Measurements from ENCODE around the gene GCNA.

The GCNA gene

DNA sequence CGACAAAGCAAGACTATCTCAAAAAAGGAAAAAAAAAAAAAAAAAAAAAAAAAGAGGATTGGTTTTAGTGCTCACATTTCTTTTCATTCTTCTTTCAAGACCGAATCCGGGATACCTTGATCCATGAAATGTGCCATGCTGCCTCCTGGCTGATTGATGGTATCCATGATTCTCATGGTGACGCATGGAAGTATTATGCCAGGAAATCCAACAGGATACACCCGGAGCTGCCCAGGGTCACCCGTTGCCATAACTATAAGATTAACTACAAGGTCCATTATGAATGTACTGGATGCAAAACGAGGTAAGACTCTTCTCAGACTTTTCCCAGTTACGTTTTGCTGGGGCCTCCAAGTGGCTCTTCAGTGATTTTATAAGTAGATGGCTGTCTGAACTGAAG is 34.0 kb downstream of the GCNA start:
- DNase-seq: no peak

DNA sequence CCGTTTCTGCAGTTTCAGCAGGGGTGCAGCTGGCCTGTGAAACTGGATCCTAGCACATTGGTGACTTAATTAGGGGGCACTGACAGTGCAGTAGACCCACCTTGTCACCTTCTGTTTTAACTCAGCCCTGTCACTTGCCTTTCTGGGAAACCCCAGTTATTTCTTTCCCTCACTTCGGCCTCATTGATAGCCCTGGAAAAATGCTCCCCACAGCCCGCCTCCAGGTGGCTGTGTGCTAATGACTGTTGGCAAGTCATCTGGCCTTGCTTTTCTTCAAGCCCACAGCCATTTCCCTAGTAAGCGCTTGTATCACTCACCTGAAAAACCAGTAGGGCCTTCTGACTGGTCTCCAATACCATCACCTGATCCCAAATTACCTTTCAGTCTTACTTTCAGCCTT is 36.8 kb downstream of the GCNA start:
- DNase-seq: no peak

DNA sequence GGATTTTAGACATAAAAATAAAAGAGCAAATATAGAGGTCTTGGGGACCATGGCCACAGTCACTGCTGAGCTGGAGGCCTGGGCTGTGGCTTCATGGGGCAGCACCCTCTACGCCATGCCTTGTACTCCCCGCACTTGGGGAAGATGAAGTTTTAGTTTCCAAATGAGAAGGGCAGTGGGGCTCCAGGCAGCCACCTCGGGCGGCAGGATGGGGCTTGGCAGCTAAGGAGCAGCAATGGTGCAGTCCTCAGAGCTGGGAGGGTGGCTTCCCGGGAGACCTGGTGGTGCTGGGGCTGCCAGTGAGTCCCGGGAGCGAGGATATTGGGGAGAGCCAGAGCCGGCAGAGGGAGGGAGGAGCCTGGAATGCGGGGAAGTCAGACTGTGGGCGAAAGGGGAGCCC is 37.7 kb downstream of the GCNA start:
- DNase-seq: no peak

DNA sequence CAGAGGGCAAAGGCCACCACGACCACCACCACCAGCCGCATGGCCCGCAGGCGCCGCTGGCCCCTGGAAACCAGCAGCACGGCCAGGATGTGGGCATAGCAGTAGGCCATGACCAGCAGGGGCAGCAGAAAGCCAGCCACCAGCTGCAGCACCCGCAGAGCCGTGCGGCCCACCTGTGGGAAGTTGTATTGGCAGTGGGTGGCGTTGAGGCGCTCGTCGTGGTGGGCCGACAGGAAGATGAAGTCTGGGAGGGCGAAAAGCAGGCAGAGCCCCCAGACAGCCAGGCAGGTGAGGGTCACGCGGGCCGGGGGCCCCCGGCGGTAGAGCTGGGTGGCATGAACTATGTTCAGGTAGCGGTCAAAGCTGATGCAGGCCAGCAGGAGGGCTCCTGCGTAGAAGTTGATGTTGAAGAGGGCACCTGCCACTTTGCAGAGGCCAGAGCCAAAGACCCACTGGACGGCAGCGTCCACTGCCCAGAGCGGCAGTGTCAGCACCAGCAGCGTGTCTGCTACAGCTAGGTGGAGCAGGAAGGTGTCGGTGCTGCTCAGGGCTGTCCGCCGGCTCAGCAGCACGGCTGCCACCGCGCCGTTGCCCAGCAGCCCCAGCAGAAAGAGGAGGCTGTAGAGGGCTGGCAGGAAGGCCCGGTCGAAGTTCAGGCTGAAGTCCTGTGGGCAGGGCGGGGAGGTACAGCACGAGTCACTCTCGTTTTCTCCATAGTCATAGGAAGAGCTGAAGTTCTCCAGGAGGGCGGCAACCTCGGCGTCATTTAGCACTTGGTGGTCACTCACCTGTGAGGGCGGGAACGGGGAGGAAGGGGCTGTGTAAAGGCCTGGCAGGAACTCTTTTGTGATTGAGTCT is 38.7 kb downstream of the GCNA start:
- no peak for DNase-seq

DNA sequence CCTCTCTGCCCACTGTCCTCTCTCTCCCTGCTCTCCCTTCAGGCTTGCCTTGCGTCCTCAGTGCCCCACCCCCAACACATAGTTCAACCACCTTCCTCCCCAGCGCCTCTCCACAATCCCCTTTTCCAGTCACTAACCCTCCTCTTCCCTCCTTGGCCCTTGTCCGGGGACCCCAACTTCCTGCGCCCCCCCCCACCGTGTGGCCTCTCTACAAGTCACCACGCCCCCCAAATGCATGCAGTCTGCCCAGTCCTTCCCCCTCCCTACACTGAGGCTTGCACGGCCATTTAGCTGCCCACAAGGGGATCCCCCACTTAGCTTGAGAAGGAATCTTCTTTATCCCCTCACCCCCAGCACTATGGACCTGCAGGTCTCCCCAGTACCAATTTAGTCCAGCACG is 39.5 kb downstream of the GCNA start:
- no peak for DNase-seq

DNA sequence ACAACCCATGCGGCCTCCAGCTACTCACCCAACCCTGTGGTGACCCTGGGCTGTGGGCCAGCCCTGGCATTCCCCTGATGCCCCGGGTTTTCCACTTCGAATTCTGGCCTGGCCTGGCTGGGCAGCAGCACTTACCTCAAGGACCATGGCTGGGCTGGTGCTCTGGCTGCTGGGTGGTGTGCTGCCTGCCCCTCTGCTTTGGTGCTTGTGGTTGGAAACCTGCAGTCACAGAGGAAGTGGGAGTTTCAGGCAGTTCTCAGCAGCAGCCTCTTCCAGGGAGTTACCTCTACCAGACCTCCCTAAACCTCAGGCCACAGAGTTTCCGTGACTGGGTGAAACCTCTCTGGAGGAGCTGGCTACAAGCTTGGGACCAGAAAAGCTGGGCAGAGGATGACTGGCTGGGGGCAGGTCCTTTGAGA is 40.1 kb downstream of the GCNA start, which contains the start of gene CXCR3:
Gene CXCR3 (minus strand): TSS at position 209 of the 419 bp plus-strand sequence. CDS start 62 bp downstream, at position 147.
- DNase-seq: no peak

DNA sequence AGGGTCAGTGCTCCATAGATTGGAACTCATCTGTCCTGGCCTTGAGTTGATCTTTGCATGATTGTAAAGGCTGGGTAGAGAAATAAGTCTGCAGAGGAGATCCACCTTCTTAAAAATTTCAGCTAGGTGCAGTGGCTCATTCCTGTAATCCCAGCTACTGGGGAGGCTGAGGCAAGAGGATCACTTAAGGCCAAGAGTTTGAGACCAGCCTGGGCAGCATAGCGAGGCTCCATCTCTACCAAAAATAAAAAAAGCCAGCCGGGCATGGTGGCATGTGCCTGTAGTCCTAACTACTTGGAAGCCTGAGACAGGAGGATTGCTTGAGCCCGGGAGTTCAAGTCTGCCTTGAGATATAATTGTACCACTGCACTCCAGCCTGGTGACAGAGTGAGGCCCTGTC is 40.5 kb downstream of the GCNA start:
- no peak for DNase-seq

DNA sequence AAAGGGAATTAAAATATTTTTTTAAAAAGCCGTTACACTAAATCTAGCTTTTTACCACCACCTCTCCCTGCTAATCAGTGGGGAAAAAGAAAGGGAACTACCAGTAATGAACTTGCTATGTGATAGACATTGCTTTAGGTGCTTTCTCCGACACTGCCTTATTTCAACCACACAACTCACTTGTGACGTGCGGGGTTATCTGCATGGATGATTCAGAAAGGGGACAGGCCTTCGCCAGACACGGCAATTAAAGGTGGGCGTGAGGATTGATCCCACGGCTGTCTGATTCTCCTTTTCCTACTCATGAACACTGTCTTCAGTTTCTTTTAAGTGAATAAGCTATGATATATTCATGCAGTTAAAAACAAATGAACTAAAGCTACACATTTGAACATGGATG is 41.0 kb downstream of the GCNA start:
- DNase-seq: peak in 13 of 56 donors; percentile 0 to 39 (median 14)

DNA sequence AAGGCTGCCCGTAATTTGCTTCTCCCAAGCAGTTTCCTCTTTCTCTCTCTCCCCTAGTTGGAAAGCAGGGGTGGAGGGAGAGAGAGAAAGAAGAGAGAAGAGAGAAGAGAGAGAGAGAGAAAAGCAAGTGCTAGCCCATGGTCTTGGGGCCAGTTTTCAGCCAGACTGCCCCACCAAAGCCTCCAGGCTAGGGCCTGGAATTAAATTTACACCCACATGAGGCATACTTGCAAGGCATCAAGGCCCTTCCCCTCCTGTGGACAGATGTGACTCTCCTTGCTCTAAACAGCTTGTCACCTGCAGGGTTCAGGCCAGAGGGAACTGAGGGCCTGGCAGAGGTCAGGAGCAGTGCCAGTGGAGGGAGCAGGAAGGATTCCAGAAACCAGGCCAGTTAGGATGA is 41.7 kb downstream of the GCNA start:
- no peak for DNase-seq

DNA sequence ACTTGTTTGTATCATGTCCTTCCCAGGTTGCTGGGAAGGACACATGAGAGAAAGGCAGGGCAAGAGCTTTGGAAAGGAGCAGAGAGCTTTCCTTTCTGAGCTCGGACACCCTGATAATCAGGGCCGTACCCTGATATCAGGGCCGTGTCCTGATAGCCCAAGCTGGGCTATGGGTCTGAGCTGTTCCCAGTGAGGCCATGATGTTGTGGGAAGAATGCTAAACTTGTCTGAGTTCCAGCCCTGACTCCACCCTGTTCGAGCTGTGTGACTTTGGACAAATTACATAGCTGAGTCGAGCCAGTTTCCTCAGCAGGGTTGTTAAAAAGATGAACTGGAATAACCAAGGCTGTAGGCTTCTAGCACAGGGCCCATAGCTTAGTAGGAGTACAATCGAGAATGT is 43.4 kb downstream of the GCNA start:
- no peak for DNase-seq

DNA sequence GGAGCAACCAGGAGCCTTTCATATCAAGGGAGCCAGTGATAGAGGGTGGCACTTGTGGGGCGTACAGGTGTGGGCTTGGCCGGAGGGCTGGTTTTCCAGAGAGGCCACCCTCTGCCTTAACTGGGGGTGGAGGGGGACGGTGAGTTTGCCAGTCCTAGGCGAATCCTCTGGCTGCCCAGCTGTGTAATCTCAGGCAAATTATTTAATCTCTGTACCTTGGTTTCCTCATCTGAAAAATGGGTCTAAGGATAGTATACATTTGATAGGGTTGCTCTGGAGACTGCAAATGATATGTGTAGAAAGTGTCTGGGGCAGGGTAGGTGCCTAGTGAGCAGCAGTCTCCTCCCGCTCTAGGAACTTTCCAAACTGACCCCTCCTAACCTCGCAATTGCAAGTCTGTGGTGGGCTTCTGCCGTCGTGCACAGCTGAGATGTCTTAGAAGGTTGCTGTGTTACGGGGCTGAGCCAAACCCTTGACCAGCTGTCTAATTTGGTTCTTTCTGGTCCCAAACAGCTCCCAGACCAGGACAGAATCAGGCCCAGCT is 43.9 kb downstream of the GCNA start:
- DNase-seq: no peak

DNA sequence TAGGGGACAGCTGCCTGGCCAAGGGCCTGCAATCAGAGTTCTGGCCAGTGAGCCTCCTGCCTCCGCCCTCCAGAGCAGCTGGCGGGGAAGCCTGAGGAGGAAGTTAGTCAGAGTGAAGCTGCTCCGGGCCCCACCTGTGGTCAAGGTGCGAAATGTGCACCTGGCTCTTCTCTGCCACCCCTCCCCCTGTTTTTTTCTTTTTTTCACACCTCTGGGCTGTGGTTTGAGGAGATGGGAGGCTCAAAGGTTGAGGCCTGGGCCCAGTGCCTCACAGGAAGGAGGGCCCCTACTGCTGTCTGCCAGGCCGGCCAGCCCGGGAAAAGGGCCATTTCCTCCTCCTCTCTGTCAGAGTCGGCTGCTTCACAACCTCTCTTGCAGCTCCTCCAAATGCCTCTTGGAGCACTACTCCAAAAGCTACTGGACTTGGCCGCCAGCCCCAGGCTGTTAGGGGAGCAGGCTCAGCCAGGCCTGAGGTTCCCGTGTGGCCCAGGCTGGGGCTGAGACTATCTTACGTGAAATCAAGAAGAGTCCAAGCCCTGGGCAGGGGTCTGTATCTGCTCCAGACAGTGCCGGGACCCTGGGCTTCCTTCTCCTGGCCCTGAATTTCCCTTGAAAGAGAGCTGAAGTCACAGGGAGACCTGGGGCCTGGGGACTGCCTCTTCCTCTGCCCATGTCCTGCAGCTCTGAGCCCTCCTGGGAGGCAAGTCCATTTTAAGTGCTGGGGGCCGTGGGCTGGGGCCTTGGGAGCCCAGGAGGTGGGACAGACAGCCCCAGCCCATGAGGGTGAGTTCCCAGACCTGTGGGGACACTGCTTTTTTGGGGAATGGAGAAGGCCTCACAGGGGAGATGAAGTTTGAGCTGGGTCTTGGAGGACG is 44.6 kb downstream of the GCNA start:
- peak in 41 of 56 donors; percentile 1 to 68 (median 19) for DNase-seq

DNA sequence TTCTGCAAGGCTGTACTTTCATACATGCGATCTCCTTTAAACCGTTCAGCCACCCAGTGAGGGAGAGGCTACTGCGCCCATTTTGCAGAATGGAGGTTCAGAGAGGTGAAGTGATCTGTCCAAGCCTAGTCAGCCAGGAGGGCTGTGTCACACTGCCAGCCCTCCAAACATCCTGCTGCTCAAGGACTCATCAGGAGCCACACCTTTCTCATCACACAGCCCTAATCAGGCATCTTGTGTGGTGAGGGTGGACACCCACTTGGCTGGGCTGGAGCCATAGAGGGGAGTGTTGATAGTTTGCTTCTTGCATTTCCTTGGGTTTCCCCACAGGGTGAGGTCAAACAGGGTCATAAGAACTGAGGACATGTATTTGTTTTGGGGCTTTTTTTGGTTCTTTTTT is 45.5 kb downstream of the GCNA start:
- DNase-seq: no peak

DNA sequence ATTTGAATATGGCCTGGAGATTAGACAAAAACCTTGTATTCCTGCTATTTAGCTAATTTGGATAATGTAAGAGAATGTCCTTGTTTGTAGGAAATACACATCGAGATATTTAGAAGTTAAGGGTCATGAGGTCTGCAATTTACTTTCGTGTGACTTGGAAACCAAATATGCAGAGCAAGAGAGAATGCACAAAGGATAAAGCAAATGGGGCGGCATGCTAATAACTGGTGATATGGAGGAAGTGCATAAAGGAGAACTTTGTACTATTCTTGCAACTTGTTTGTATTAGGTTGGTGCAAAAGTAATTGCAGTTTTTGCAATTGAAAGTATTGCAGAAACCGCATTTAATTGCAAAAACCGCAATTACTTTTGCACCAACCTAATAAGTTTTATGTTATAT is 47.2 kb downstream of the GCNA start:
- DNase-seq: no peak

DNA sequence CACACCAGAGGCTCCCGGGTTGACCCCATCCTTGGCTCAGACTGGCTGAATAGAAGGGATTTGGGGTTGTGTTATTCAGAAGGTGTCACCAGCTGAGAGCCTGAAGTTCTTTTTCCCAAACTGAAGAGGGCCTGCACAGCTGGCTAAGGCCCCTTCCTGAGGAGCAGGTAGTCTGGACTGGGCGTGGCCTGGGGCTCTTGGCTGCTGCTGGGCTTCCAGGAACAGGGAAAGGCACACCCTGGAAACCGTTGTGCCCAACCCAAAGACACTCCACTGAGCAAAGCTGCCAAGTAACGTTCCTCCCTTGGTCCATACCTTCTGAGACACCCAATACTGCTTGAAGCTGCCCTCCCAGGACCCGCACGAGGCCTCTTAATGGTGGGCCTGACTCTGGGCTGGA is 48.3 kb downstream of the GCNA start:
- no peak for DNase-seq

DNA sequence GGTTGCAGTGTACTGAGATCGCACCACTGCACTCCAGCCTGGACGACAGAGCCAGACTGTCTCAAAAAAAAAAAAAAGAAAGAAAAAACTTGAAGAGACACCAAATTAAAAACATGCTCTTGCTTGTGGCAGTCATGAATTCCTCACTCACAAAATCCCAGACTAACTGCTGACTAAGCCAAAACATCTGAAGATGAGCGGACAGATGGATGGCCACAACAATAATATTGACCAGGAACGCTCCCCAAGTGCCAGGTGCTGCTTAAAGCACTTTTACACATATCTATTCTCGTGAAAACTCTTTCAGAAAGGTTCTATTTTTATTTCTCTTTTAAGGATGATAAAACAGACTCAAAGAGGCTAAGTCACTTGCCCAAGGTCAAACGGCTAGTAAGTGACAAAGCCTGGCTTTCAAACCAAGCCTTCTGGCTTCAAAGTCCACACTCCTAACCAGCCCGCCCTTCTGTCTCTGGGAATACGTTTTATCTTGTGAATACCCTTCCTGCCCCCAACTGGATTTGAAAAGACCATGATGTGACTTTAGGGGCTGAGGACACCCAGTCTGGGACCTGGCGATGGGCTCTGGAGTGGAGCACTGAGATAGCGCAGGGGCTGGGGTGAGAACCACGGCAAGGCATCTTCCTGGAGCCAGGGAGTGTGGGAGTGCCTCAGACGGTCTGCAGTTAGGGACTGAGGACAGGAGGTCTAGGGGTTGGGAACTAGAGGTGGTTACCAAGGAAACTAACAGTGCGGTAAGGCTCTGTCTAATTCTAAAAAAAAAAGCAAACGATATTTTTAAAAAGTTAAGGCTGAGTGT is 49.6 kb downstream of the GCNA start:
- DNase-seq: no peak

DNA sequence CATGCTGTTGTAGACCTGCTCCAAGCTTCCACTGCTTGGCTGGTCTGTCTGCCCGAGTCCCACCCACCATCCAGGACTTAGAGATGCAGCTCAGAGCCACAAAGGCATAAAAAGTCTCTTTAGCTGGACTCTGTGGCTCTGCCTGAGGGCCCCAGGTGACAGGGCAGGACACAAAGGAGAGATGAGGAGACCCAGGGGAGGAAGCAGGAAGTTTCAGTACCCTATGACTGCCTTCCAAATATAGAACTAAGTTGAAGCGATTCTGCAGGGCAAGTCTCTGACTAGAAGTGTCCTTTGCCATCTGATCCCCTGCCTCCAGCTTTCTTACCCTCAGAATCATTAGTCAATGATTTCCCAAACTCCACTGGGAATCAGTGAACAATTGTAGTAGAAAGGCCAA is 51.2 kb downstream of the GCNA start:
- DNase-seq: no peak

DNA sequence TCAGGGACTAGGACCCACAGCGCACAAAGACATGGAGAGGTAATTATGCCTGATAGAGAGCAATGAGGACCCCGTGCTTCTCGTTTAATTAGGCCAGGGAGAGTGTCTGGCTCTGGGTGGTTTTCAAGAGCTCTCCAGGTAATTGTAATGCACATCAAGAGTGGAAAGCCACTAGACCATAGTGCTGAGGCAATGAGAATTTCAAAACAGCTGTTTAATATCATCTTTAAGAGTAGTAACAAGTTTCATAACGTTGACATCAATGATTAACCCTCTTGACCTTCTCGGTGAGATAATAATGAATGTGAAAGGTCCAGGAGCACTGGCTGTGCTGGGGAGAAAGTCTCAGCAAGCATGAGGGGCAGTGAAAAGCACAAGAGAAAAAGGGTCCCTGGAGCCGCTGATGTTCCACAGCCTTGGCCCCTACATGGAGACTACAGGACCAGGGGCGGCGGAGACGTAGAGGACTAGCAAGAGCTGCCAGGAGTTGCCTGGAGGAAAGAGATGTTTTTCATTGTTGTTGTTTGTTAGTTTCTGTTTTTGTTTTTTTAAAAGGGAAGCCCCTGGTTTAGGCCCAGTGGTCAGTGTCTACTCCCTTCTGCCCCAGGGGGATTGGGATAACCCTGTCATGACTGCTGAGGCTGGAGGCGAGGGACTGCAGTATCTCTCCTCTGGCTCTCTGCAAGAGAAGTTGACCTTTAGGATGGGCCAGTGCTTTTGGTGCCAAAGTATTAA is 54.9 kb downstream of the GCNA start:
- no peak for DNase-seq

DNA sequence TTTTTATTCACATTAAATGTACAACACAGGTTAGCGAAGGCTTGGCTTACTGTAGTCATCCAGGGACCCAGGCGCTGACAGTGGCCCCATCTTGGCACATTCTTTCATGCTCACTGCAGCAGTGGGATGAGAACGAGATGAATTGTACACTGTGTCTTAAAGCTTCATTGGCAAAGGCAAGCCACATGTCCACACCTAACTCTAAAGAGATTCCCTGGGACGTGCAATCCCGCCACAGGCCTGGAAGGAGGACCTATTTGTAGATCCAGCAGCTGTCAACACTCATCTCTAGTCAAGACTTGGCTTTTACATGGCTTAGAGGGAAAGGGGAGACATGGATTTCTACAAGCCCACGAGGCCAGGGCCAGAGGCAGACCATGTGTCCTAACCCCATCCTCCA is 56.1 kb downstream of the GCNA start:
- DNase-seq: no peak

DNA sequence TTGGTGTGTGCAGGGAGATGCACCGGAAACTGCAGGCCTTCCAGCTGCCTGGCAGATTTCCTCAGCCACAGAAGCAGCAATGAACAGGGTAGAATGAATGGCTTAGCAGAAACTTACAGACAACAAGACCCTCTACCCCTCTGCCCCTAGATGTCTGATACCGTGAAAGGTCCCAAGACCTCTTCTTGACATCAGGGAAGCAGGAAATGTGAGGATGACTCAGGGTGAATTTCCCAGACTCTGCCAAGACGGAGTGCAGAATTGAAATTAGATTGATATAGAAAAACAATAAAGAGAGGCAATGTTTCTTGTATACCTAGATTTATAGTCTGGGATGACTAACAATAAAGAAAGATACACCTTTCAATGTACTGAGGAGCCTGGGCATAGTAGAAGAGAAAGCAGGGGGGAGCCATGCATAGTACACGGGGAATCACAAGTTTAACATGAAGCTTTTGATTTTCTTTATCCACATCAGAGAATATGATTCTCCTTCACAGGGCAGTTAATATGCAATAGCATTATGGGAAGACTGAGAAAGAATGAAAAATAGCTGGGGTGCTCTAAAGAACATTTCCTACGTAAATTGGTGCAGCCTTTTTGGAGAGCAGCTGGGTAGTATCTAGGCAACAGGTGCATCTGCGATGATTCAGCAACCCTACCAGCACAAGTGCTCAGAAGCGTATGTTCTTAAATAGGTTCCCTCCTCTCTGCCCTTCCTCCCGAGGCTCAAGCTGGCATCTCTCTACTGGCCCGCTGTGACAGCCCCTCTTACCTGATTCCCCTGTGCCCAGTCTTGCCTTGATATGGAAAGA is 58.4 kb downstream of the GCNA start:
- DNase-seq: peak in 23 of 56 donors; percentile 0 to 57 (median 18)

Data from nucleus accumbens (tissue), 56 donors.